GM18868 (cell line): ENCODE measurements around the gene DCANP1.

ENCODE experiments used
- ATAC-seq: cut with Tn5 transposase; IDR thresholded peaks from one replicate; pipeline ENCODE4 v1.9.1; 2021; ENCODE audit warnings: mild to moderate bottlenecking, moderate library complexity; ENCODE audit not compliant: unreplicated experiment

The DCANP1 gene

DNA sequence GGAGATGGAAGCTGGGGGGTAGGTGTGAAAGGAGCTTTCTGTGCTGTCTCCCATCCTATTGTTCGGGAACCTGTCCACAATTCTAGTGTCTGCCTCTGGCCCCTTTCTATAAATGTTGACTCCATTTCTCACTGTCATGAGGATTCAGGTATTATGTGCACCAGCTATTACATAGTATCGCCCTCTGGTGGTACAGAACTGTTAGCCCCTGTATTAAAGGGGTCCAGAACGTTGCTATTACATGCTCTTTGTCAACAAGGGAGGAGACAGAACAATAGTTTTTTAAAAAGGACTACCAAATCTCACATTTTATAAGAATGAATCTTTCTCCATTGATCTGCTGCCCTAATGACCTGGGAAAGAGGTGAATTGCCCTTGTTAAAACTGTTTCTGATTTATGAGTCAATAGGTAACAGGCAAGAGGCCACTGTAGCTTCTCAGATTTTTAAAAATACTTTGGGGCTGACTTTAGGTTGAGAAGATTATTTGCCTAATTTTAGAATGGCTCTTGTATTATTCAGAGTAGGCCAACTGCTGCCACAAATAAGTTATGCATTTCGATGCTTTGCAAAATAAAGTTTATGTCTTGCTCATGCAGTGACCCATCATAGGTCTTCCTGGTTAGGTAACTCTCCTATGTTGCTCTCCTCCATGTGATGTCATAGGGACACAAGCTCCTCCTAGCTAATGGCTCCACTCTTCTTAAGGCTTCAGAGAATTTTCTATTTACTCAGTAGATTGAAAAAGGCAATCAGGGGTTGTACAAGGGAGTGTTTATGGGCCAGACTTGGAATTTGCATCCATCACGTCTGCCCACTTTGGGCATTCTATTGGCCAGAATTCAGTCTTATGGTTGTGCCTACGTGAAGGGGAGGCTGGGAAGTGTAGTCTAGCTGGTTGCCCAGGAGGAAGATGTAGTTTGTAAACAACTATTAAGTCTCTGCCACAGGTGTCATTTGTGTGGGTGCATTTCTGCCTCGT is 20.8 kb downstream of the DCANP1 start:
- peak; percentile 97 for ATAC-seq

GRCh38 chr5:135425641-135426040 is 21.5 kb downstream of the DCANP1 start:
- no peak for ATAC-seq

DNA sequence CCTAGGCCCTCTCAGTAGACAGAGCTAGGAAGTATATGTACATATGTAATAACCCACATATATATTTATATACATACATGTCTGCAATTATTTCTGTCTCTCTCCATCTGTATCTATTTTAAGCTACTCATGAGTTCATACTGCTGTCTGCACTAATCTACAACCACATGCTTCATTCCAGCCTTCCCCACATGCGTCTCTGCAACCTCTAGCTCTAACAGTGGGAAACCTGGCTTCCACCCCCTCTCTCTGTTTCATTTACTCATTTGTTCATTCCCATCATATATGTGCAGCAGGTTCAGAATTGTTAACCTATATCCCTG is 23.3 kb downstream of the DCANP1 start:
- no peak for ATAC-seq

- ATAC-seq: no peak
These were observed 23.9 kb downstream of the DCANP1 start for GRCh38 chr5:135423146-135423845.

DNA sequence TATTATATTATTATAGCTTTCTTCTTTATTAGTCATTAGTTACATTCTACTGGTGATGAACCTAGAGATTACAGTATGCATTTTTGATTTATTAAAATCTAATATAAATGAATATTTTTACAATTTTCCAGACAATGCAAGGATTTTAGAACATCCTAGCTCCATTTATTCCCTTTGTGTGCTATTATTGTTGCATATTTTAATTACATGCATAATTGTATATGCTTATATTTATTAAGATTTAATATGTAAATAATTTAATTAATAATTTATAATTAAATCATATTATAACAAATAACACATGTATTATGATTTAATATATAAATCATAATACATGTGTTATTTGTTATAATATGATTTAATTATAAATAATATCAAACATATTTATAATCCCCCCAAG is 24.7 kb downstream of the DCANP1 start:
- ATAC-seq: no peak

DNA sequence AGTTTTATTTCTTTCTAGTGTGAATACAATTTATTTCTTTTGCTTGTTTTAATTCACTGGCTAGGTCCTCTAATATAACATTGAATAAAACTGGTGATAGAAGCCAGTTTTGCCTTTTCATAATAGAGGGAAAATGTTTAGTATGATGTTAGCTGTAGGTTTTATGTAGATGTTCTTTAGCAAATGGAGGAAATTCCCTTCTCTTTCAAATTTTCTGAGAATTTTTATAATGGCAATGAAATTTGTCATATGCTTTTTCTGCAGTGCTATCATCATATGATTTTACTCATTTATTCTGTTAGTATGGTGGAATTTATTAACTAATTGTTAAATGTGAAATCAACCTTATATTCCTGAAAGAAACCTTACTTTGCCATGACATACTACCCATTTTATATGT is 30.1 kb downstream of the DCANP1 start:
- no peak for ATAC-seq

DNA sequence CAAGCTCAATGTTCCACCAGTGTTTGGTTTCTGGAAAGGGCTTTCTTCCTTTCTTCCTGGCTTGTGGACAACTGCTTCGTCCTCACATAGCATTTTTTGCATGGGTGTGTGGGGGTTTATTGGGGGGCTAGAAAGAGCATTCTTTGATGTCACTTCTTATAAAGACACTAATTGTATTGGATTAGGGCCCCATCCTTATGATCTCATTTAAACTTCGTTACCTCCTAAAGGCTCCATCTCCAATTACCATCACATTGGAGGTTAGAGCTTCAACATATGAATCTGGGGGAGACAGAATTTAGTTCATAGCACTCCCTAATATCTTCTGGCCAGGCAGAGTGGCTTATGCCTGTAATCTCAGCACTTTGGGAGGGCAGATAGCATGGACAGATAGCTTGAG is 42.1 kb downstream of the DCANP1 start:
- no peak for ATAC-seq

DNA sequence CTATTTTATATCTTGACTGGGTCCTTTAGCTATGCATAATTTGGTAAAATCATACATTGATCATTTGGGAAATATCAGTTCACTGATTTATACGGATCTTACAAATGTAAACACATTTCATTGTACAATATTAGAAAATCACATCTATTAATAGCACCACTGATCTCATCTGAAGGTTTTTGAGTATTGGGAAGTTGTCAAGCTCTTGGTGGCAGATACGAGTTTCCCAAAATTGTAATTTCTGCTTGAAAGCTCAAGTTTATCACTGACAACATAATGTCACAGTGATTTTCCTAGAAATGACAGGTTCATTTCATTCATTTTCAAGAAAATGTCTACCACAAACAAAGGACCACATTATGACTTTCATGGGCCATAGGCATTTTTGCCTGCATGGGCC is 45.1 kb downstream of the DCANP1 start:
- no peak for ATAC-seq

DNA sequence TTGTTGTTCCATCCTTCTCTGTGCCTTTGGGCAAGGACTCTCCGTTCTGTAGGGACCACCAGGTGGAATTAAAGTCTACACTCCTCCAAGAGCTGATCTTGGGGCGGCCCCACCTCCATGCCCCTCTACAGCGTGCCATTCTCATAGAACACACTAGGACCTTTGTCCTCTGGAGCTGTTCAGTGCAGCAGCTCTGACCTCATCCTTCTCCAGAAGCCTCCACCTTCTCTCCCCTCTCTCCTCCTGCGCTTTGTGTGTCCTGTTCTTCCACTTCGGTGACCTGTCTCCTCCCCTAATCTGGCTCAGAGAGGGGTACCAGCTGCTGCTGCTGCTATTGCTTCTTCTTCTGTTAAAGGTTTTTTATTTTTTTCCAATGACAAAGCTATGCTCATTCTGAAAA is 46.3 kb downstream of the DCANP1 start:
- ATAC-seq: no peak

DNA sequence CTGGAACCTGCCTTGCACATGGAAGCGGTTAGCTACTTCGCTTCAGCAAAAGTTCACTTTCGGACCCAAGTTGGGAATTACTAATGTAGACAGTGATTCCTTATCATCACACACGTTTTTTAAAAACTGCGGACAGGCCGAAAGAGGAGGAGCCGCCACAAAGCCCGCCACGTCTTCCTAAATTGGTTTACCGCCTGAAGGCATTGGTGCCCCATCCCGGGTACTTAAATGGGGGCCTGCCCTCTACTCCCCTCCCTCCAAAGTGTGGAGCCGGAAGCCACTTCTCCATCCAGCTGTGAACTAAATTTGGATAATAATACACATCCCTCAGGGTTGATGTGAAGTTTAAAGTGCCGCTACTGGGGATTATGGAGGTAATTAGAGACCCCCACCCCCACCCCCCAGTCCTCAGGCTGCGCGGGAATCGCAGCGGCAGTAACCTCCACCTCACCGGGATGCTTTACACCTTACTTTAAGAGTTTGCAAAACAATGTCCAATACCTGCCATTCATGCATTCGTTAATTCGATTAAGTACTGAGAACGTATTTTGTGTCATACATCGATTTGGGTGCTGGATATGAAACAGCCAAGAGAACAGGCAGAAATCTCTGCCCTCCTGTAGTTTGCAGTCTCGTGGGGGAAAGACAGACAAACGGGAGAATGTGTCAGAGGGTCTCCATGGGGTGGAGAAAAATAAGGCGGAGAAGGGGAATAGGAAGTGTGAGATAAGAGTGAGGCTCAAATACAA is 47.2 kb downstream of the DCANP1 start:
- no peak for ATAC-seq

- ATAC-seq: peak; percentile 84
These were observed 48.0 kb downstream of the DCANP1 start, which contains the start of gene MACROH2A1 for GRCh38 chr5:135398855-135399793. Gene MACROH2A1 (minus strand): TSS chr5:135399231. CDS start chr5:135389093, 10,138 bp downstream.

GRCh38 chr5:135398160-135398854 is 48.8 kb downstream of the DCANP1 start:
- peak; percentile 30 for ATAC-seq

DNA sequence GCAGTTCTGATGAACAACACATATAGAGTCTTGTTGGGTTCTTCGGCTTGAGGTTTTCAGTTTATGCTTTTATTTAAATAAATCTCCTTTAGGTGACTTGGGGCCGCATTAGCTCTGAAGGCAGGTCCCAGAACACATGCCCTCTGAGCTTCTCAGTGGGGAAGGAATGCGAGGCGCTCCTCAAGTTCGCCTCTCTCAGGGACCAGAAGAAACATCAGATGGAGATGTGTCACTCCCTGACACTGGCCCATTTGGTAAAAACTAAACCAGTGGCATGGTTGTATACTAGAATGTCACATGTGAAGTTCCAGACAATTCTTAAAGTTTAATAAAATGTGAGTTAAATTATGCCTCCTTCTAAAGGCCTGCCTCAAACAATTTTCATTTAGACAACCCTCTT is 50.1 kb downstream of the DCANP1 start:
- no peak for ATAC-seq

GRCh38 chr5:135396459-135397055 is 50.6 kb downstream of the DCANP1 start:
- no peak for ATAC-seq

GRCh38 chr5:135395866-135396265 is 51.3 kb downstream of the DCANP1 start:
- ATAC-seq: no peak

DNA sequence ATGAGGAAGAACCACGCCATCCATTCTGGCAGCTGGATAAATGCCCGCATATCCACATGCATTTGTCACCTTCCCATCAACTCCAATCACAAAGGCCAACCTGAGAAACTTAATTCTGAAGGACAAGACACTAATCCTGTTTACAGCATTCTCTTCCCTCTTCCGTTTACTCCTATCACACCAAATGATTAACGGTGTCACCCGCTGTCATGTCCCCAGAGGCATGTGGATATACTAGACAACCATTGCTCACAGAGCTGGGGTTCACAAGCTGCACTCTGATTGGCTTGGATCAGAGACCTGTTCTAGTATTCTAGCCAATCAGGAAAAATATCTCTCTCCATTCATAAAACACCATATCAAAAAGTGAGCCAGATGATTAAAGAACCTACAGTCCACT is 51.7 kb downstream of the DCANP1 start:
- ATAC-seq: no peak
